GM11168 (cell line): ENCODE measurements around the gene MYT1.

Experiments used
- in situ Hi-C: fragments of 300-500 bp; cut with MboI; formaldehyde crosslinking; loops from one replicate; pipeline ENCODE4 v1.12.0; 2022; ENCODE audit warnings: low sequenced_read_pairs; ENCODE audit not compliant: unreplicated experiment

MYT1 gene

DNA sequence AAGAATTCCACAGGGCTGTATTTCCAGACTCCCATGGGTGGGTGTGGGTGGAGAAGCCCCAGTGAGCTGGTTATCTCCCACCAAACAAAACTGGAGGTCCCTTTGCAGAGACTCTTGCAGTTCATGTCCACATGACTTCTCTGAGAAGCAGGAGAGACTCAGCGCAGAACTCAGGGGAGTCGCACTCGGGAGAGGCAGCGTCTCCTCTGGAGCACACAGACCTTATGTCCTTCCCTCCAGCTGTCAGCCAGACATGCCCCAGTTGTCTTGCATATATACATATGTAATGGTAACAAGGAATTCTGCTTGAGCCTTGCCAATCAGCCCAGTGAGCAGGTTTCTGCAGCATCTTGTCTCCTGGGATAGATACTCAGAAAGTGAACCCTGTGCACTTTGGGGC is 23.8 kb downstream of the MYT1 start:
- in situ Hi-C loops: no loop called here

DNA sequence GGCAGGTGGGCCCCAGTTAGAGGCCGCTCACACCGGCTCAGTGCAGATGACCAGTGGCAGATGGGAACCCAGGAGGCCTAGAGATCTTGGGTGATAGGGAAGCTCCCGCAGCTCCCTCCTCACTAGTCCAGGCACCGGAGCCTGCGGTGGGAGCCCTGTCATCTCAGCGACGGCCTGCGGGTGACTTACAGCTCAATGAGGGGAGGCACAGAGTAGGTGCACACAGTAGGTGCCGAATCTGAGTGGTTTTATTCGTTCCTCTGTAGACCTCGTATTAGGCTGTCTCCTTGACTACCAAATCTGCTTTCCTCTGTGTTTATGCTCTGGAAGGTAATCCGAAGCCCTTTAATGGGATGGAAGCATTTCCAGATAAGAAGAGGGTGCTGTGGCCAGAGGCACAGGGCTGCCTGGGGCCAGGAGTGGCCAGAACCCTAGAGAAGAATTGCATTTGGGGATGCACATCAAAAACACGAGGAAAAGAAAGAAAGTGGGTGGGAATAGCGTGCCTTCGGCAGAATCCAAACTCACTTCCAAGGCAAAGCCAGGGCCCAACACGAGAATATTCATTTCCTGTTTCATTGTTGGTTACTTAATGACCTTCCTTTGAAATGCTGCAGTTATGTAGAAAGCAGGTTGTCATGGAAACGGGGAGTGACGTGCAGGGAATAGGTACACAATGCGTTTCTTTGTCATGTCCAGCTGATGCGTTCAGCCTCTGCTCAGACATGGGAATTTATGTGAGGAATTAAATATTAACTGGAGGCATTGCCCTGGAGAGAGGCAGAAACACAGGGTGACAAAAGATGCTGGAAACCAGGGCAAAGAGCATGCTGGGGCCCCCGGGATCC is 24.7 kb downstream of the MYT1 start:
- in situ Hi-C loops: no loop called here

DNA sequence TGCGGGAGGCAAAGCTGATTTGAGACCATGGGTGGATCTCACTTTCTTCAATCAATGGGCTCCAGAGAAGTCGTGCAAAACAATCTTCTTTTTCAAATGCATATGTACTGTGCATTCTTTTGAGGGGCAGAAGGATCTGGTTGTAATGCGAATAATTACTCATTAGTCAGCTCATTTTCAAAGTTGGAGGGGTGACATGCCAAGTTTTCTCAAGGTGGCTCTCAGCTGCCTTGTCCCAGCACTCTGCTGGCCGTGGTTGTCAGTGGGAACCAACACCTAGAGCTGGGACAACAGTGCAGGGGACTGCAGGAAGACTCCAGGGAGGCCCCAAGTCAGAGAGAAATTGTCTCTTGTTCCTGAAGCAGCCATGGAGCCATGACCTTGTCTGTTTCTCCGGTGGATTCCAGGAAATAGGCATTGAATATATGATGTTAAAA is 25.3 kb downstream of the MYT1 start:
- in situ Hi-C loops: no loop called here

GRCh38 chr20:64189986-64190385 is 25.7 kb downstream of the MYT1 start:
- in situ Hi-C loops: no loop called here

DNA sequence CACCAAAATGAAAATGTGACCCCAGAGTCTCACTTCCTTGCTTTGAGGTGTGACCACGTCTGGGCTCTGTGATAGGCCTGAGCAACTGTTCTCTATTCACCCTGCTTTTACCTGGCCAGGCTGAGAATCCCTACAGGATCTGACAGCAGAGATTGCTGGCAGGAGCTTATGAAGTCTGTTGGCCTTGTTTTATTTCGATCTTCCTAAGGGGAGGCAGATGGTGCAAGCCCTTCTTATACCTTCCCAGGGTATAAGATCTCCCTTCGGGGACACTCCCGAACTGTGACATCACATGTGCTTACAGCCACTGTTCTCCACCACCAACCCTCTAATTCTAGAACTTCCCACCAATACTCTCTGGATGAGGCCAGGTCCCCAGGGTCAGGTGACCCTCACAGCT is 26.8 kb downstream of the MYT1 start:
- in situ Hi-C loops: no loop called here

DNA sequence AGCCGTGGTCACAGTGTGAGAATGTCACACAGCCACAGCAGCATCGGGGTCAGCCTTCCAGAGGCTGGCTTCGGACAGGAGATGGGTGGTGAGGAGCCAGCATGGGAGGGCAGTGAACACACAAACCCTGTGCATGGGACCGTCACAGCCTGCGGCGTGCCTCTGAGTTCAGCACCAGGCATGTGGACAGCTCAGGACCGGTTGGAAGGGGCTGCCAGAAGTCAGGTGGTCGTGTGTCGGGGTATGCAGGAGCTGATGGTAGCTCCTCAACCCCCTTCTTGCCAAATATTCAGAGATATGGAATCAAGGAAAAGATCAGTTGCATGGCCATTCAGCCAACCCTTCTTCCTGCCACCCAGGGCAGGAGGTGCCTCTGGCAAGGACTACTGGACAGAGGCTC is 28.2 kb downstream of the MYT1 start:
- in situ Hi-C loops: no loop called here

GRCh38 chr20:64193058-64193457 is 28.8 kb downstream of the MYT1 start:
- in situ Hi-C loops: no loop called here

- in situ Hi-C loops: no loop called here
Measured at GRCh38 chr20:64194269-64194668, 30.0 kb downstream of the MYT1 start.

- in situ Hi-C loops: no loop called here
Measured at GRCh38 chr20:64196309-64196708, 32.1 kb downstream of the MYT1 start.

- in situ Hi-C loops: no loop called here
Measured at GRCh38 chr20:64196847-64197306, 32.6 kb downstream of the MYT1 start.

GRCh38 chr20:64198347-64198746 is 34.1 kb downstream of the MYT1 start:
- in situ Hi-C loops: no loop called here

DNA sequence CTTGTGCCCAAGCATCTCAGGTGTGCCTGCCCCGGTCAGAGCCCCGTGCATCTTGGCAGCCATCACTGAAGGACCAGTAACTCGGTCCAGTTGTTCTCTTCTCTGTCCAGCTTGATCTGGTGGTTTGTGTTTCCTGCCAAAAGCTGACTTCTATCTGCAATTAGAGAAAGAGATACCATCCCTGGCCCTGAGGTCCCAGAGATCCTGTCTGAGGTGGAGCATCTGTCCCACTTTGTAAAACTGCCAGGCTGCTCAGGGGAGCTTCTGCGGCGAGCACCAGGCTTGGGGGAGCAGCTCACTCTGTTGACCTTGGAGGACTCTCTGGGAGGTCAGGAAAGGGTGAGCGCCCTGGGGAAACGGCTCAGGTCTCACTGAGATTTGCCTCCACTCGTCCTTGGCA is 35.1 kb downstream of the MYT1 start:
- in situ Hi-C loops: no loop called here

GRCh38 chr20:64200740-64201139 is 36.5 kb downstream of the MYT1 start:
- in situ Hi-C loops: no loop called here

- in situ Hi-C loops: no loop called here
Measured at GRCh38 chr20:64201653-64202052, 37.4 kb downstream of the MYT1 start.

DNA sequence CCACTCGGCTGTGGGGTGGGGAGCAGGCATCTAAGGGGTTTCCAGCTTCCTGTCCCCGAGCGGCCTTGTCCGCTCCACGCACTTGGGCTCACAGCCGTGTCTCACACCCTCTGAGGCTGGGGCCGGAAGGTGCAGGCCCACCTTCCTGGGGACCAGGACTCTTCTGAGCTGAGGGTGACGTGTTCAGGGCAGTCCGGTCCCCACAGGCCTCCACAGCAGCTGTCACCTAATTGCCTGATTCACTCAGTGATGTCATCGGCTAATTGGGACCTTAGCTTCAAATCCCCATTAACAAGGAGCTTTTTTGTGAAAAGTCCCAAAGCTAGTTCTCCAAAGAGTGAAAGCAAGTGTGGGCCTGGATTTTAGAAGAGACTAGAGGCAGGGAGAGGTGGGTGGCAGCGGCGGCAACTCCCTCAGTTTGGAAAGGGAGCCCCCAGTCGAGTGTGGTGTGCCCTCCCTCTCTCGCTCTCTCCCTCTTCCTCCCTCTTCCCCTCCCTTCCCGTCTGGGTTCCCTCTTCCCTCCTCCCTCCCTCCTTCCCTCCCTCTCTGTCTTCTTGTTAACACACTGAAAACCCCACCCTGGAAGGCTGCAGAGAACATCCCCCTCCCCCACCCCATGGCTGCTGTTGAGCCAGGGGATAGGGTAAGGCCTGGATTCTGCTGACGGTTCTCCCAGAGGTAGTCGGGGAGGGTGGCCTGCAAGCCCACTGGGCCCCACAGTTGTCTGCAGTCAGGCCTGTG is 39.0 kb downstream of the MYT1 start:
- in situ Hi-C loops: no loop called here

GRCh38 chr20:64205611-64206026 is 41.4 kb downstream of the MYT1 start:
- in situ Hi-C loops: no loop called here

- in situ Hi-C loops: no loop called here
Measured at GRCh38 chr20:64206614-64207013, 42.4 kb downstream of the MYT1 start.

- in situ Hi-C loops: no loop called here
Measured at GRCh38 chr20:64207641-64208590, 43.7 kb downstream of the MYT1 start.

GRCh38 chr20:64209148-64209547 is 44.9 kb downstream of the MYT1 start:
- in situ Hi-C loops: no loop called here

- in situ Hi-C loops: no loop called here
Measured at GRCh38 chr20:64210656-64211369, 46.6 kb downstream of the MYT1 start.
